Activated naive CD4-positive, alpha-beta T cell treated with anti-CD3 and anti-CD28 coated beads for 36 hours (primary cell): ENCODE data around the gene CAMTA1. TPM values are rescaled to one million over a fixed set of nuclear protein-coding genes. Genes with fewer than 3 reads are reported as not detected.

Experiments
- CTCF ChIA-PET: fragments of 350-600 bp; sonication (Branson Sonifier 250); formaldehyde crosslinking; loops from one replicate; lab custom pipeline; 2021; ENCODE audit warnings: antibody characterized with exemption; lab: Charles Lee
- DNase-seq: peaks from one replicate; pipeline ENCODE4 v3.0.0-alpha.2; 2020
- H3K27ac Mint-ChIP-seq: one replicate; pipeline ENCODE4 v1.8.0; 2021; ENCODE audit warnings: mild to moderate bottlenecking, mixed read lengths
- H3K27me3 Mint-ChIP-seq: one replicate; pipeline ENCODE4 v1.8.0; 2021; ENCODE audit warnings: low read depth, mixed read lengths
- H3K36me3 Mint-ChIP-seq: one replicate; pipeline ENCODE4 v1.8.0; 2021; ENCODE audit warnings: low read depth, mixed read lengths
- H3K4me1 Mint-ChIP-seq: one replicate; pipeline ENCODE4 v1.8.0; 2021; ENCODE audit warnings: low read depth, mixed read lengths
- H3K4me3 Mint-ChIP-seq: one replicate; pipeline ENCODE4 v1.8.0; 2021; ENCODE audit warnings: mild to moderate bottlenecking, moderate library complexity, mixed read lengths
- H3K9me3 Mint-ChIP-seq: one replicate; pipeline ENCODE4 v1.8.0; 2021; ENCODE audit warnings: mixed read lengths
- intact Hi-C: fragments of 100-400 bp; cut with micrococcal nuclease; formaldehyde crosslinking; loops from one replicate; pipeline ENCODE4 v1.15.1; 2023
- total RNA-seq, 2 experiments: library from RNA; stranded (reverse); gene quantifications; one replicate each; pipeline ENCODE4 v1.2.3, GENCODE V29; 2021

Gene CAMTA1
- total RNA-seq, 2 experiments from 2014 or later: 61.5 to 70.9 TPM

GRCh38 chr1:6762060-6762459, 23.2 kb upstream of the CAMTA1 start:
- Mint-ChIP-seq H3K27ac (no peak overlapping the region), H3K9me3 (no peaks in the 10 kb centered on the region), H3K36me3 (no peaks in the 10 kb centered on the region), H3K4me3 (no peak overlapping the region), H3K4me1 (no peaks in the 10 kb centered on the region), H3K27me3 (peaks cover 9% of the 10 kb centered on the region)
- CTCF ChIA-PET: interaction anchor here (0.7 to 1.1 kb wide), 2 partner anchors 20 to 122 kb away, joined by 4 to 5 read pairs; no protein-coding TSS in a partner anchor
- DNase-seq: no peak
- intact Hi-C loops: no loop called here

- H3K27me3 Mint-ChIP-seq: peaks cover 10% of the 10 kb centered on the region
- CTCF ChIA-PET: no interaction called here
- H3K9me3 Mint-ChIP-seq: no peaks in the 10 kb centered on the region
- intact Hi-C loops: no loop called here
- H3K27ac Mint-ChIP-seq: no peak overlapping the region
- DNase-seq: no peak
- H3K36me3 Mint-ChIP-seq: no peaks in the 10 kb centered on the region
- no peaks in the 10 kb centered on the region for H3K4me1 Mint-ChIP-seq
- H3K4me3 Mint-ChIP-seq: no peak overlapping the region
Measured at GRCh38 chr1:6770751-6771440, 14.4 kb upstream of the CAMTA1 start.

- H3K27ac Mint-ChIP-seq: no peak overlapping the region
- H3K4me3 Mint-ChIP-seq: no peak overlapping the region
- CTCF ChIA-PET: no interaction called here
- H3K4me1 Mint-ChIP-seq: no peaks in the 10 kb centered on the region
- intact Hi-C loops: no loop called here
- no peaks in the 10 kb centered on the region for H3K9me3 Mint-ChIP-seq
- H3K36me3 Mint-ChIP-seq: no peaks in the 10 kb centered on the region
- peaks cover 8% of the 10 kb centered on the region for H3K27me3 Mint-ChIP-seq
- no peak for DNase-seq
Measured at GRCh38 chr1:6771441-6771769, 13.8 kb upstream of the CAMTA1 start.

GRCh38 chr1:6774381-6774780, 10.9 kb upstream of the CAMTA1 start:
- peaks cover 4% of the 10 kb centered on the region for H3K27me3 Mint-ChIP-seq
- CTCF ChIA-PET: no interaction called here
- no peak for DNase-seq
- H3K36me3 Mint-ChIP-seq: no peaks in the 10 kb centered on the region
- H3K4me1 Mint-ChIP-seq: no peaks in the 10 kb centered on the region
- no peak overlapping the region for H3K27ac Mint-ChIP-seq
- no peak overlapping the region for H3K4me3 Mint-ChIP-seq
- intact Hi-C loops: no loop called here
- H3K9me3 Mint-ChIP-seq: no peaks in the 10 kb centered on the region

GRCh38 chr1:6775261-6776043, 9.8 kb upstream of the CAMTA1 start:
- Mint-ChIP-seq H3K27ac (no peak overlapping the region), H3K36me3 (no peaks in the 10 kb centered on the region), H3K9me3 (no peaks in the 10 kb centered on the region), H3K4me1 (no peaks in the 10 kb centered on the region), H3K27me3 (peaks cover 3% of the 10 kb centered on the region), H3K4me3 (no peak overlapping the region)
- DNase-seq: no peak
- intact Hi-C loops: no loop called here
- CTCF ChIA-PET: interaction anchor here (0.6 kb wide), 1 partner anchor 324 kb away, joined by 5 read pairs; no protein-coding TSS in a partner anchor

GRCh38 chr1:6776389-6776788, 8.9 kb upstream of the CAMTA1 start:
- intact Hi-C loops: no loop called here
- CTCF ChIA-PET: interaction anchor here (0.5 kb wide), 1 partner anchor 217 kb away, joined by 3 read pairs; no protein-coding TSS in a partner anchor
- H3K4me1 Mint-ChIP-seq: no peaks in the 10 kb centered on the region
- no peaks in the 10 kb centered on the region for H3K36me3 Mint-ChIP-seq
- no peak overlapping the region for H3K27ac Mint-ChIP-seq
- no peaks in the 10 kb centered on the region for H3K9me3 Mint-ChIP-seq
- H3K4me3 Mint-ChIP-seq: no peak overlapping the region
- DNase-seq: no peak
- peaks cover 3% of the 10 kb centered on the region for H3K27me3 Mint-ChIP-seq

- H3K27me3 Mint-ChIP-seq: peaks cover 3% of the 10 kb centered on the region
- CTCF ChIA-PET: no interaction called here
- DNase-seq: no peak
- no peaks in the 10 kb centered on the region for H3K36me3 Mint-ChIP-seq
- intact Hi-C loops: no loop called here
- no peak overlapping the region for H3K4me3 Mint-ChIP-seq
- no peak overlapping the region for H3K27ac Mint-ChIP-seq
- no peaks in the 10 kb centered on the region for H3K4me1 Mint-ChIP-seq
- H3K9me3 Mint-ChIP-seq: no peaks in the 10 kb centered on the region
Measured at GRCh38 chr1:6776895-6777294, 8.4 kb upstream of the CAMTA1 start.

GRCh38 chr1:6777813-6778212, 7.4 kb upstream of the CAMTA1 start:
- DNase-seq: no peak
- intact Hi-C loops: no loop called here
- H3K36me3 Mint-ChIP-seq: no peaks in the 10 kb centered on the region
- CTCF ChIA-PET: no interaction called here
- no peak overlapping the region for H3K4me3 Mint-ChIP-seq
- H3K27me3 Mint-ChIP-seq: peaks cover 3% of the 10 kb centered on the region
- H3K9me3 Mint-ChIP-seq: no peaks in the 10 kb centered on the region
- no peaks in the 10 kb centered on the region for H3K4me1 Mint-ChIP-seq
- H3K27ac Mint-ChIP-seq: no peak overlapping the region

- H3K4me3 Mint-ChIP-seq: no peak overlapping the region
- H3K4me1 Mint-ChIP-seq: peaks cover 7% of the 10 kb centered on the region
- peaks cover 3% of the 10 kb centered on the region for H3K27me3 Mint-ChIP-seq
- no peaks in the 10 kb centered on the region for H3K9me3 Mint-ChIP-seq
- H3K36me3 Mint-ChIP-seq: no peaks in the 10 kb centered on the region
- DNase-seq: no peak
- H3K27ac Mint-ChIP-seq: no peak overlapping the region
- CTCF ChIA-PET: no interaction called here
- intact Hi-C loops: no loop called here
Measured at GRCh38 chr1:6779089-6779805, 6.0 kb upstream of the CAMTA1 start.

- CTCF ChIA-PET: interaction anchor here (0.6 to 1.3 kb wide), 2 partner anchors 20 to 22 kb away, joined by 4 to 5 read pairs; no protein-coding TSS in a partner anchor
- Mint-ChIP-seq H3K27me3 (no peaks in the 10 kb centered on the region), H3K36me3 (peaks cover 5% of the 10 kb centered on the region), H3K4me1 (peaks cover 18% of the 10 kb centered on the region), H3K27ac (no peak overlapping the region), H3K4me3 (no peak overlapping the region), H3K9me3 (no peaks in the 10 kb centered on the region)
- intact Hi-C loops: loop anchor here (10.0 kb wide), 1 partner anchor 993 kb away; the partner anchor contains the start of gene VAMP3
- DNase-seq: no peak
Measured at GRCh38 chr1:6782151-6782550, 3.1 kb upstream of the CAMTA1 start.

- H3K9me3 Mint-ChIP-seq: no peaks in the 10 kb centered on the region
- H3K36me3 Mint-ChIP-seq: peaks cover 6% of the 10 kb centered on the region
- peak overlapping the region; percentile 77 for H3K4me3 Mint-ChIP-seq
- no peak for DNase-seq
- no peaks in the 10 kb centered on the region for H3K27me3 Mint-ChIP-seq
- H3K27ac Mint-ChIP-seq: no peak overlapping the region
- CTCF ChIA-PET: interaction anchor here (1.3 kb wide), 1 partner anchor 21 kb away, joined by 4 read pairs; no protein-coding TSS in a partner anchor
- intact Hi-C loops: loop anchor here (10.0 kb wide), 1 partner anchor 992 kb away; the partner anchor contains the start of gene VAMP3
- H3K4me1 Mint-ChIP-seq: peaks cover 28% of the 10 kb centered on the region
Measured at GRCh38 chr1:6783221-6783620, 2.0 kb upstream of the CAMTA1 start.

GRCh38 chr1:6783936-6784559, 1.2 kb upstream of the CAMTA1 start:
- Mint-ChIP-seq H3K27me3 (no peaks in the 10 kb centered on the region), H3K4me1 (peaks cover 36% of the 10 kb centered on the region), H3K27ac (peak overlapping the region; percentile 69), H3K9me3 (no peaks in the 10 kb centered on the region), H3K36me3 (peaks cover 6% of the 10 kb centered on the region), H3K4me3 (peak overlapping the region; percentile 77)
- DNase-seq: no peak
- intact Hi-C loops: loop anchor here (2.0 to 10.0 kb wide), 3 partner anchors 41 to 991 kb away; partner anchors contain the start of gene VAMP3
- CTCF ChIA-PET: interaction anchor here (1.5 kb wide), 1 partner anchor 40 kb away, joined by 3 read pairs; no protein-coding TSS in a partner anchor
